GM23338 (cell line): ENCODE data around the gene SLFN5. TPM values are rescaled to one million over a fixed set of nuclear protein-coding genes. Genes with fewer than 3 reads are reported as not detected.

Experiments used
- ATAC-seq: fragments of 200-7000 bp; cut with Tn5 transposase; 3 replicates; pipeline ENCODE4 v1.9.1; 2020
- DNase-seq: peaks from one replicate; pipeline ENCODE4 v3.0.0-alpha.2; 2015; ENCODE audit warnings: low spot score
- H2AFZ ChIP-seq: fragments of 200-600 bp; sonication (generic); 2 replicates; pipeline ENCODE4 v1.8.0; 2016; ENCODE audit warnings: antibody characterized with exemption, mild to moderate bottlenecking, moderate library complexity
- H3F3A ChIP-seq: fragments of 200-600 bp; sonication (generic); replicated peaks from 2 replicates; pipeline ENCODE4 v1.8.0; 2017; ENCODE audit warnings: antibody characterized with exemption, mixed run types, low read depth
- H3K27ac ChIP-seq: fragments of 200-600 bp; sonication (generic); 2 replicates; pipeline ENCODE4 v1.6.1; 2016; ENCODE audit warnings: low read depth
- H3K27me3 ChIP-seq: fragments of 200-600 bp; sonication (generic); 2 replicates; pipeline ENCODE4 v1.8.0; 2016; ENCODE audit warnings: mild to moderate bottlenecking, mixed run types, moderate library complexity; ENCODE audit not compliant: insufficient read depth
- H3K36me3 ChIP-seq: fragments of 200-600 bp; sonication (generic); 2 replicates; pipeline ENCODE4 v1.8.0; 2016; ENCODE audit warnings: mild to moderate bottlenecking; ENCODE audit not compliant: insufficient read depth
- H3K4me1 ChIP-seq: fragments of 200-600 bp; sonication (generic); 2 replicates; pipeline ENCODE4 v1.8.0; 2016; ENCODE audit warnings: mild to moderate bottlenecking, moderate library complexity; ENCODE audit not compliant: insufficient read depth
- H3K4me2 ChIP-seq: fragments of 200-600 bp; sonication (generic); 2 replicates; pipeline ENCODE4 v1.7.1; 2017; ENCODE audit warnings: mixed run types
- H3K4me3 ChIP-seq: fragments of 200-600 bp; sonication (generic); 2 replicates; pipeline ENCODE4 v1.6.1; 2016; ENCODE audit warnings: mixed run types
- H3K79me2 ChIP-seq: fragments of 200-600 bp; sonication (generic); replicated peaks from 2 replicates; pipeline ENCODE4 v1.8.0; 2017; ENCODE audit warnings: mild to moderate bottlenecking; ENCODE audit not compliant: insufficient read depth
- H3K9me2 ChIP-seq: fragments of 200-600 bp; sonication (generic); 2 replicates; pipeline ENCODE4 v1.8.0; 2017; ENCODE audit not compliant: insufficient read depth
- H4K20me1 ChIP-seq: fragments of 200-600 bp; sonication (generic); replicated peaks from 2 replicates; pipeline ENCODE4 v1.8.0; 2017; ENCODE audit warnings: mild to moderate bottlenecking; ENCODE audit not compliant: insufficient read depth
- H3K27ac Mint-ChIP-seq: 2 replicates; pipeline ENCODE4 v1.8.0; 2020; ENCODE audit warnings: inconsistent platforms, mild to moderate bottlenecking, moderate library complexity, mixed read lengths
- H3K27me3 Mint-ChIP-seq: 3 replicates; pipeline ENCODE4 v1.8.0; 2022; ENCODE audit warnings: low read depth, mild to moderate bottlenecking, moderate library complexity, mixed read lengths, inconsistent platforms; ENCODE audit not compliant: insufficient read depth, poor library complexity
- H3K36me3 Mint-ChIP-seq: 3 replicates; pipeline ENCODE4 v1.8.0; 2021; ENCODE audit warnings: low read depth, mild to moderate bottlenecking, inconsistent platforms, moderate library complexity, mixed read lengths
- H3K4me1 Mint-ChIP-seq: 3 replicates; pipeline ENCODE4 v1.8.0; 2020; ENCODE audit warnings: mild to moderate bottlenecking, inconsistent platforms, mixed read lengths
- H3K4me3 Mint-ChIP-seq: 3 replicates; pipeline ENCODE4 v1.8.0; 2021; ENCODE audit warnings: moderate library complexity, mild to moderate bottlenecking, inconsistent platforms, mixed read lengths
- H3K9me3 Mint-ChIP-seq: 3 replicates; pipeline ENCODE4 v1.8.0; 2020; ENCODE audit warnings: moderate library complexity, mild to moderate bottlenecking, inconsistent platforms, mixed read lengths
- ETS1 ChIP-seq: IDR thresholded peaks from 2 replicates; pipeline ENCODE4 v1.6.1; 2016; ENCODE audit warnings: antibody characterized with exemption
- NANOG ChIP-seq: IDR thresholded peaks from 2 replicates; pipeline ENCODE4 v1.6.1; 2016; ENCODE audit warnings: antibody characterized with exemption, borderline replicate concordance
- POLR2AphosphoS5 ChIP-seq: IDR thresholded peaks from 2 replicates; pipeline ENCODE4 v1.6.1; 2016; ENCODE audit warnings: antibody characterized with exemption, low read depth
- ZNF114 ChIP-seq: fragments of 250-450 bp; sonication (Bioruptor Pico); IDR thresholded peaks from 2 replicates; pipeline ENCODE4 v1.5.0; 2020; ENCODE audit warnings: mild to moderate bottlenecking, moderate library complexity
- polyA plus RNA-seq: library from polyadenylated mRNA; unstranded; fragments of >200 nt; fragmentation: Nextera tagmentation; extraction: Ambion mirVana; gene quantifications from 2 replicates; pipeline ENCODE4 v1.2.1, GENCODE V29; 2016
- total RNA-seq: library from RNA; depleted of rRNA; stranded (reverse); fragments of >200 nt; shearing (Covaris generic); gene quantifications from 2 replicates; pipeline ENCODE4 v1.2.3, GENCODE V29; 2014
- TF ChIP-seq, protein P1 (sequence below): IDR thresholded peaks from one replicate; pipeline ENCODE4 v1.6.1; 2018; ENCODE audit warnings: antibody characterized with exemption; ENCODE audit not compliant: unreplicated experiment
- TF ChIP-seq, protein P2 (sequence below): fragments of 250-450 bp; sonication (Bioruptor Pico); IDR thresholded peaks from 2 replicates; pipeline ENCODE4 v1.5.0; 2020; ENCODE audit warnings: mild to moderate bottlenecking, moderate library complexity

SLFN5 gene
- total and polyA plus RNA-seq, 2 experiments from 2014 or later, result 1.4 to 6.4 TPM

DNA sequence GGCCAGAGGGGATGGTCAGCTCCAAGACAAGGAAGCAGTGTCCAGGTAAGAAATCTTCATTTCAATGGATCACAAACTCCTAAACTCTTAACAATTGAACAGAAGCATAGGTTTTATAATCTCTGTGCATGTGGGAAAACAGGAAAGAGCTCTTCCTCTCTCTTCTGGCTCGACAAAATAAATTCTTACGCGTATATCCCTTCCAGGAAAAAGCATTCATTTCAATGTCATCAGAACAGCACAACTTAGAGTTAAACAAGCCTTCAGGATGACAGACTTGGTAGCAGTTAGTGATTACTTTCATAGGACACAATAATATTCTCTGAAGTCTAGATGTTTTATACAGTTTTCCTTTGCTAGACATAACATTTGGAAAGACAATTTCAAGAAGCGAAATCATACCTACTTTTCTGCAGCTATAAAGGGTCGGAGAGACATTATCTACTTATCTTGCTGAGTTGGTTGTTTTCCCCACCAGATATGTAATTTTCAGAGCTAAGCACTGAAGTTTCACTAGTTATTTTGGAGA, 29.4 kb upstream of the SLFN5 start:
- H3K4me1 Mint-ChIP-seq, result peaks cover 6% of the 10 kb centered on the region
- no peaks in the 10 kb centered on the region for H3K9me2 ChIP-seq
- H3K9me3 Mint-ChIP-seq, result no peaks in the 10 kb centered on the region
- no peaks in the 10 kb centered on the region for H3K36me3 Mint-ChIP-seq
- H3K27ac Mint-ChIP-seq, result no peak overlapping the region
- H4K20me1 ChIP-seq, result no peaks in the 10 kb centered on the region
- H2AFZ ChIP-seq, result no peak overlapping the region
- ATAC-seq, result no peak
- DNase-seq, result no peak
- no peaks in the 10 kb centered on the region for H3K79me2 ChIP-seq
- no peaks in the 10 kb centered on the region for H3F3A ChIP-seq
- H3K4me3 ChIP-seq, result no peak overlapping the region
- no peak overlapping the region for H3K27ac ChIP-seq
- H3K36me3 ChIP-seq, result no peaks in the 10 kb centered on the region
- no peak overlapping the region for H3K4me2 ChIP-seq
- H3K27me3 ChIP-seq, result no peaks in the 10 kb centered on the region
- TF ChIP-seq ZNF114, result no peak
- TF ChIP-seq, protein P1, sequence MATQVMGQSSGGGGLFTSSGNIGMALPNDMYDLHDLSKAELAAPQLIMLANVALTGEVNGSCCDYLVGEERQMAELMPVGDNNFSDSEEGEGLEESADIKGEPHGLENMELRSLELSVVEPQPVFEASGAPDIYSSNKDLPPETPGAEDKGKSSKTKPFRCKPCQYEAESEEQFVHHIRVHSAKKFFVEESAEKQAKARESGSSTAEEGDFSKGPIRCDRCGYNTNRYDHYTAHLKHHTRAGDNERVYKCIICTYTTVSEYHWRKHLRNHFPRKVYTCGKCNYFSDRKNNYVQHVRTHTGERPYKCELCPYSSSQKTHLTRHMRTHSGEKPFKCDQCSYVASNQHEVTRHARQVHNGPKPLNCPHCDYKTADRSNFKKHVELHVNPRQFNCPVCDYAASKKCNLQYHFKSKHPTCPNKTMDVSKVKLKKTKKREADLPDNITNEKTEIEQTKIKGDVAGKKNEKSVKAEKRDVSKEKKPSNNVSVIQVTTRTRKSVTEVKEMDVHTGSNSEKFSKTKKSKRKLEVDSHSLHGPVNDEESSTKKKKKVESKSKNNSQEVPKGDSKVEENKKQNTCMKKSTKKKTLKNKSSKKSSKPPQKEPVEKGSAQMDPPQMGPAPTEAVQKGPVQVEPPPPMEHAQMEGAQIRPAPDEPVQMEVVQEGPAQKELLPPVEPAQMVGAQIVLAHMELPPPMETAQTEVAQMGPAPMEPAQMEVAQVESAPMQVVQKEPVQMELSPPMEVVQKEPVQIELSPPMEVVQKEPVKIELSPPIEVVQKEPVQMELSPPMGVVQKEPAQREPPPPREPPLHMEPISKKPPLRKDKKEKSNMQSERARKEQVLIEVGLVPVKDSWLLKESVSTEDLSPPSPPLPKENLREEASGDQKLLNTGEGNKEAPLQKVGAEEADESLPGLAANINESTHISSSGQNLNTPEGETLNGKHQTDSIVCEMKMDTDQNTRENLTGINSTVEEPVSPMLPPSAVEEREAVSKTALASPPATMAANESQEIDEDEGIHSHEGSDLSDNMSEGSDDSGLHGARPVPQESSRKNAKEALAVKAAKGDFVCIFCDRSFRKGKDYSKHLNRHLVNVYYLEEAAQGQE, result no peak
- H3K4me1 ChIP-seq, result no peaks in the 10 kb centered on the region
- H3K4me3 Mint-ChIP-seq, result no peak overlapping the region
- H3K27me3 Mint-ChIP-seq, result peaks cover 7% of the 10 kb centered on the region

GRCh38 chr17:35214192-35214591, 28.7 kb upstream of the SLFN5 start:
- no peak overlapping the region for H3K4me2 ChIP-seq
- Mint-ChIP-seq H3K36me3 (no peaks in the 10 kb centered on the region), H3K9me3 (no peaks in the 10 kb centered on the region), H3K27me3 (peaks cover 7% of the 10 kb centered on the region), H3K4me1 (peaks cover 6% of the 10 kb centered on the region), H3K27ac (no peak overlapping the region), H3K4me3 (no peak overlapping the region)
- H3K9me2 ChIP-seq, result no peaks in the 10 kb centered on the region
- TF ChIP-seq ETS1 (no peak), POLR2AphosphoS5 (no peak), NANOG (no peak)
- TF ChIP-seq, protein P2, sequence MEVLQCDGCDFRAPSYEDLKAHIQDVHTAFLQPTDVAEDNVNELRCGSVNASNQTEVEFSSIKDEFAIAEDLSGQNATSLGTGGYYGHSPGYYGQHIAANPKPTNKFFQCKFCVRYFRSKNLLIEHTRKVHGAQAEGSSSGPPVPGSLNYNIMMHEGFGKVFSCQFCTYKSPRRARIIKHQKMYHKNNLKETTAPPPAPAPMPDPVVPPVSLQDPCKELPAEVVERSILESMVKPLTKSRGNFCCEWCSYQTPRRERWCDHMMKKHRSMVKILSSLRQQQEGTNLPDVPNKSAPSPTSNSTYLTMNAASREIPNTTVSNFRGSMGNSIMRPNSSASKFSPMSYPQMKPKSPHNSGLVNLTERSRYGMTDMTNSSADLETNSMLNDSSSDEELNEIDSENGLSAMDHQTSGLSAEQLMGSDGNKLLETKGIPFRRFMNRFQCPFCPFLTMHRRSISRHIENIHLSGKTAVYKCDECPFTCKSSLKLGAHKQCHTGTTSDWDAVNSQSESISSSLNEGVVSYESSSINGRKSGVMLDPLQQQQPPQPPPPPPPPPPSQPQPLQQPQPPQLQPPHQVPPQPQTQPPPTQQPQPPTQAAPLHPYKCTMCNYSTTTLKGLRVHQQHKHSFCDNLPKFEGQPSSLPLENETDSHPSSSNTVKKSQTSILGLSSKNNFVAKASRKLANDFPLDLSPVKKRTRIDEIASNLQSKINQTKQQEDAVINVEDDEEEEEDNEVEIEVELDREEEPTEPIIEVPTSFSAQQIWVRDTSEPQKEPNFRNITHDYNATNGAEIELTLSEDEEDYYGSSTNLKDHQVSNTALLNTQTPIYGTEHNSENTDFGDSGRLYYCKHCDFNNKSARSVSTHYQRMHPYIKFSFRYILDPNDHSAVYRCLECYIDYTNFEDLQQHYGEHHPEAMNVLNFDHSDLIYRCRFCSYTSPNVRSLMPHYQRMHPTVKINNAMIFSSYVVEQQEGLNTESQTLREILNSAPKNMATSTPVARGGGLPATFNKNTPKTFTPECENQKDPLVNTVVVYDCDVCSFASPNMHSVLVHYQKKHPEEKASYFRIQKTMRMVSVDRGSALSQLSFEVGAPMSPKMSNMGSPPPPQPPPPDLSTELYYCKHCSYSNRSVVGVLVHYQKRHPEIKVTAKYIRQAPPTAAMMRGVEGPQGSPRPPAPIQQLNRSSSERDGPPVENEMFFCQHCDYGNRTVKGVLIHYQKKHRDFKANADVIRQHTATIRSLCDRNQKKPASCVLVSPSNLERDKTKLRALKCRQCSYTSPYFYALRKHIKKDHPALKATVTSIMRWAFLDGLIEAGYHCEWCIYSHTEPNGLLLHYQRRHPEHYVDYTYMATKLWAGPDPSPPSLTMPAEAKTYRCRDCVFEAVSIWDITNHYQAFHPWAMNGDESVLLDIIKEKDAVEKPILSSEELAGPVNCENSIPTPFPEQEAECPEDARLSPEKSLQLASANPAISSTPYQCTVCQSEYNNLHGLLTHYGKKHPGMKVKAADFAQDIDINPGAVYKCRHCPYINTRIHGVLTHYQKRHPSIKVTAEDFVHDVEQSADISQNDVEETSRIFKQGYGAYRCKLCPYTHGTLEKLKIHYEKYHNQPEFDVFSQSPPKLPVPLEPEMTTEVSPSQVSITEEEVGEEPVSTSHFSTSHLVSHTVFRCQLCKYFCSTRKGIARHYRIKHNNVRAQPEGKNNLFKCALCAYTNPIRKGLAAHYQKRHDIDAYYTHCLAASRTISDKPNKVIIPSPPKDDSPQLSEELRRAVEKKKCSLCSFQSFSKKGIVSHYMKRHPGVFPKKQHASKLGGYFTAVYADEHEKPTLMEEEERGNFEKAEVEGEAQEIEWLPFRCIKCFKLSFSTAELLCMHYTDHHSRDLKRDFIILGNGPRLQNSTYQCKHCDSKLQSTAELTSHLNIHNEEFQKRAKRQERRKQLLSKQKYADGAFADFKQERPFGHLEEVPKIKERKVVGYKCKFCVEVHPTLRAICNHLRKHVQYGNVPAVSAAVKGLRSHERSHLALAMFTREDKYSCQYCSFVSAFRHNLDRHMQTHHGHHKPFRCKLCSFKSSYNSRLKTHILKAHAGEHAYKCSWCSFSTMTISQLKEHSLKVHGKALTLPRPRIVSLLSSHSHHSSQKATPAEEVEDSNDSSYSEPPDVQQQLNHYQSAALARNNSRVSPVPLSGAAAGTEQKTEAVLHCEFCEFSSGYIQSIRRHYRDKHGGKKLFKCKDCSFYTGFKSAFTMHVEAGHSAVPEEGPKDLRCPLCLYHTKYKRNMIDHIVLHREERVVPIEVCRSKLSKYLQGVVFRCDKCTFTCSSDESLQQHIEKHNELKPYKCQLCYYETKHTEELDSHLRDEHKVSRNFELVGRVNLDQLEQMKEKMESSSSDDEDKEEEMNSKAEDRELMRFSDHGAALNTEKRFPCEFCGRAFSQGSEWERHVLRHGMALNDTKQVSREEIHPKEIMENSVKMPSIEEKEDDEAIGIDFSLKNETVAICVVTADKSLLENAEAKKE (CRISPR knock-in tag), result no peak
- no peak overlapping the region for H3K27ac ChIP-seq
- no peaks in the 10 kb centered on the region for H3K27me3 ChIP-seq
- H3F3A ChIP-seq, result no peaks in the 10 kb centered on the region
- ATAC-seq (no peak), DNase-seq (no peak)
- no peak overlapping the region for H3K4me3 ChIP-seq
- no peaks in the 10 kb centered on the region for H3K36me3 ChIP-seq
- no peaks in the 10 kb centered on the region for H3K4me1 ChIP-seq
- no peaks in the 10 kb centered on the region for H3K79me2 ChIP-seq
- no peaks in the 10 kb centered on the region for H4K20me1 ChIP-seq
- no peak overlapping the region for H2AFZ ChIP-seq
